Stimulated activated CD4-positive, alpha-beta T cell treated with anti-CD3 and anti-CD28 coated beads, Interleukin-15, amount 100 ng/mL, for 24 hours (primary cell): ENCODE measurements around the gene MCM3AP.

Source experiments
- DNase-seq: peaks from one replicate; pipeline ENCODE4 v3.0.0-alpha.2; 2020

Gene MCM3AP

DNA sequence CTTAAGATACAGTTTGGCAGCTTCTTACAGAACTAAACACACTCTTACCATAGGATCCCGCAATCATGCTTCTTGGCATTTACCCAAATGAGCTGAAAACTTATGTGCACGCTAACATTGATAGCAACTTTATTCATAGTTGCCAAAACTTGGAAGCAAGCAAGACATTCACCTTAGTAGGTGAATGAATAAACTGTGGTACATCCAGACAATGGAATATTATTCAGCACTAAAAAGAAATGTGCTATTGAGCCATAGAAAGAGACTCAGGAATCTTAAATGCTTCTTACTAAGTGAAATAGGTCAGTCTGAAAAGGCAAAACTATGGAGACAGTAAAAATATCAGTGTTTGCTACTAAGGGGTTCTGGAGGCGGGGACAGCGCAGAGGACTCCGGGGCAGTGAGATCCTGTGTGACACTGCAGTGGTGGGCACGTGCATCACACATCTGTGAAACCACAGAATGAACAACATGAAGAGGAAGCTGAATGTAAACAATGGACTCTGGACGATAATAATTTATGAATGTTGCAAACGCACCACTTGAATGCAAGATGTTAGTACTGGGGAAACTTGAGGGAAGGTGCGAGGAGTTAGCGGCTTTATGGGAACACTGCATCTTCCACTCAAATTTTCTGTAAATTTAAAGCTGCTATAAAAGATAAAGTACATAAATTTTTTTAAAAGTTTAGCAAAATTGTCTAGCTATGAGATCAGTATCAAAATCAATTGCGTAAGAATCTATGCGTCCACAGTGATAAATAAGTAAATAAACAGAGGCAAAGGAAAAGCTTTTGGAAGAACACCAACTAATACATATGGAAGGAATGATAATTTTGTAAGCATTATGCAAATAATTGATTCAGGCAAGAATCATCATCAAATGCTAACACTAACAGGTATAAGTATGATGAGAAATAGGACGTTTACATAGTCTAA is 85.7 kb downstream of the MCM3AP start:
- DNase-seq = no peak

GRCh38 chr21:46196733-46197132 is 88.7 kb downstream of the MCM3AP start:
- DNase-seq = no peak

DNA sequence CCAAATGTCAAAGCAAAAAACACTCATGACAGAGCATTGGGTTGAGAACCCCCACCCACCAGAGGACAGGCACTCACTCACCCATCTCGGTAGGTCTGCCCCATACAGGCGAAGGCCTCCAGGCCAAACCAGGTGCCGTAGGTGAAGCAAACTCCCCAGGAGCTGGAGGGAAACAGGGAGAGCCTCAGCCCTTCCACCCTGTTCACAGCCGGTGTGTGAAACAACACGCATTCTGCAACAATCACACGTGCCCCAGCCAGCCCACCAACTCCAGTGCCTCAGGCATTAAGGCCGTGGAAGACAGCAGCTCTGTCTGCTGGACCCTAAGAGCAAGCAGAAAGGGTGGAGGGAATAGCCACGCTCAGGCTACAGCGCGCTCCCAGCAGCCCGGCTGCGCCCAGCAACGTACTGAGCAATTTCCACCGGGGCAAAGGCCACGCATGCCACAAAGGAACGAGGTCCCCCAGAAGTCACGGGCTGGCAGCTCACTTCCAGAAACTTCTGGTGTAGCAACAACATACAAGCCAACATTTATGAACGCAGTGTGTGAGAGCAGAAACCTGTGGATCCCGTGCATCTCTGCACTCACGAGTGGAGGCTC is 89.7 kb downstream of the MCM3AP start:
- DNase-seq = no peak

- DNase-seq = no peak
These were observed 90.8 kb downstream of the MCM3AP start for GRCh38 chr21:46194374-46195334.

GRCh38 chr21:46193829-46194373 is 91.5 kb downstream of the MCM3AP start:
- DNase-seq = no peak

DNA sequence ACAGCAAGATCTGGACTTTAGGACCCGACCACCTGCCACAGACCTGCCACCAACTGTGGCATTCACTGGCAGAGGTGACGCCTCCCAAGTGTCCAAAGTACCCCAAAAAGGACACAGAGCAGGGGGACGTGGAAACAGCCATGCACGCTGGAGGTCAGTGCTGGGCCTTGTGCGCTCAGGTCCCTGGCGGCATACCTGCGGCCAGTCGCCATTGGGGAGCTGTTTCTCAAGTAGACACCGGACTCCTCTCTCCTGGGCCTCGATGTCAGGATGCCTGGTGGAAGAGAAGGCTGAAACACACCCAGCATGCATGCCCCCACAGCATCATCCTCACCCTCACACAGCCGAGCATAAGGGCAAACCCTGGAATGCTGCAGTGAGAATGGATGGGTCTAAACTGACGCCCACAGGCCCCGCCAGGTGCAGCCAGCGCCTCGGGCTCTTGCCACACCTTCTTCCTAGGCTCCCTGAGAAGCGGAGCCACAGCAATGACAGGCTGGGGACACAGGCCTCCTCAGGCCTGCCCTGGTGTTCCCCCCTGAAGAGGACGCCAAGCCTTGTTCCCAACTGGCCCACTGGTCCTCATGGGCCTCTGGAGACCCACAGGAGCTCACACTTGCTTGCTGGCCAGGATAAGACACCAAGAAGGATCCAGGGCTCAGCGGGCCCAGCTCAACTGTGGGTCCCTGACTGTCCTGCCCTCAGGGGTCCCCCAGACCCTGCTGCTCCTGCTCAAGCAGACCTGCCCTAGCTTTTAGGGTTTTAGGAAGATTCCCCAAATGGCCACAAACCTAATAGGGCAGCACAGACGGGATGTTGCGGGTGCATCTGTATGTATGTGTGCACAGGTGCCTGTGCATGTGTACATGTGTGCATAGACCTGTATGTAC is 93.5 kb downstream of the MCM3AP start:
- no peak for DNase-seq

GRCh38 chr21:46191257-46191685 is 94.1 kb downstream of the MCM3AP start:
- DNase-seq = no peak

DNA sequence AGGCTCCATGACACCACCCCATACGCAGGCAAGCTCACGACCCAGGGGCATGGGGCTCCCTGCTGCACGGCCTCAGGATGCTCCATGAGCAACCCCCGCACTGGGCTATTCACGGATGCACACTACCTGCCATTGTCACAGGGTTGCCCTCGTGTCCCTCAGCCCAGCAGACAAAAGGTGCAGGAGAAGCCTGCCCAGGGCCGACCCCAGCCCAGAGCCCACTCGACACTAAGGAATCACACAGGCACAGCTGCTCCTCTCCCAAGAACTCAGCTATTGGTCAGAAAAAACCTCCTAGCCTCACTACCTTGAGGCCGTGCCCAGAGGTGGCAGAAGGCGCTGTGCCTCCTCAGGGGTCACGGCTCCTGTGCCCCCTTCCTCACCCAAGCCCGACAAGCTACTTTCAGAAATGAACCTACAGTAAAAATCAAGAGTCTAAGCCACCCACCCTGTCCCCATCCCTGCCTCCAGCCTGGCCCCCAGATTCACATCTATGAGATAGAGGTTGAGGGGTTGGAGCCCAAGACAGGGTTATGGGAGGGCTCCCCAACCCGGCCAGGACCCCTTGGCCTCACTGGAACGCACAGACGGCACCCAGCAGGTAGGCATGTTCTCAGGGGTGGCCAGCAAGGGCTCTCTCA is 94.8 kb downstream of the MCM3AP start:
- no peak for DNase-seq

GRCh38 chr21:46189959-46190490 is 95.4 kb downstream of the MCM3AP start:
- DNase-seq = no peak

DNA sequence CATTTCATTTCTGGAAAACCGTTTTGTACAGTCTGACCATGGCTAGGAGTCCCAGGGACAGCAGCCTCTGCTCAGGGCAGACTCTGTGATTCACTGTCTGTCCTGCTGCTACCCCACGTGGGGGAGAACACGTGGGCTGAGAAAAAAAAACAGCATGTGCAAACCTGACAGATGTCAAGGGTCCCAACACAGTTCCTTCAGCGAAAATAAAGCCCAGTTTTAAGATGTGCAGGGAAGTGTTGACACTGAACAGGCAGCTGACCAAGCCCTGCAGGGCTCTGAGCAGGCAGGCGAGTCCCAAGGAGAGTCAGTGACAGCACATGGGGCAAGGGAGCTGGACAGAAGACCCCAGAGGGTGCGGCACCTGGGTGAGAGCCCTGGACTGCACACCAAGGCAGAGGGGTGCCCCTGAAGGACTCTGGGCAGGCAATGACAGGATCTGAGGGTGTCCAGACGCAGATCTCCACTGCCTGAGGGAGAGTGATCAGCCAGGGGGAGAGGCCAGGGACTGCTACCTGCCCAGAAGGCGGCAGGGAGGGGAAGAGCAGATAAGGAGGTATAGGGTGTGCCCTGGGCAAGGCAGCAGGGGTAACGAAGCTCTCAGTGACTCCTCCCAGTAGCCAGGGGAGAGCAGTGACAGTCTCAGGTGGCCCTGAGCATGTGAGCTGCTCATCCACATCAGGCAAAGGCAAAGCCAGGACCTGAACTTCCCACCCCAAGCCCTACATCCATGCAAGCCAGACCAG is 96.0 kb downstream of the MCM3AP start:
- DNase-seq = no peak

DNA sequence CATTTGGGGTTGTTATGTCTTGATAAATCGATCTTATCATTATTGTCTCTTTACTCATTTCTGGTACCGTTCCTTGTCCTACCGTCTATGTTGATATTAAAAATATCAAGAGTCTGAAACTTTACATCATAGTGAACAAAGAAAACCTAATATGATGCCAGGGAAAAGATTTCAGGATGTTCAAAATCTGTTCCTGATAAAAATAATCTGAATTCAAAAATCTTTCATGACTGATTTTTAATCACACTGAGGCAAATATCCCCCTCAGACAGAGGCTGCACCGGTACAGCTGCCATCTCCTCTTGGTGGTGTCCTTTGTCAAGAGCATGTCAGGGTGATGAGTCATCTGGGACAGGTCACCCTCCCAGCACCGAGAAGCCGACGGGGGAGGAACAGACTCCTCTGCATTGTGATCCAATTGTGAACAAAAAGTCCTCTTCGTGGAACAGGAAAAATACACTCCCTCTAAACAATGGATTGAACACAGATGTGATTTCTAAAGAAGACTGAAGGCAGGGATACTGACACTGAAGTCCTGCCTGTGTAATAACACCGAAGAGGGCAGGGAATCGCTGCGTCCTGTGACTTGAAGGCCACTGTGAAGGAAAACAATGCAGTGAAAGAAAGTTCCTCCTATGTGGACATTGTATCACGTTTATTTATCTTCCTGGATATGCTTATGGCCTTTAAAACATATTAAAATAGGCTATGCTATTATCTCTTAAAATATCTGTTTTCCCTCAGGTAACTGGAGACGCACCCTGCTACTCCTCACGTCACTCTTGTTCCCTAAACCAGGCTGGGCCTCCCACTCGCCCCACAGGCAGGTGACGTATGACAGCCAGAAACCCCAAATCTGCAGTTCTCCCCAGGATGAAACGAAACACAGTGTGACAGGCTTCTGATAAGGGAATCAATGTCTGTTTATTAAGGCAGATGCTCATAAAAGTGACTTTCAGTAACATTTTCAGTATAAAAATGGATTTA is 96.9 kb downstream of the MCM3AP start:
- no peak for DNase-seq

GRCh38 chr21:46187814-46188213 is 97.6 kb downstream of the MCM3AP start:
- DNase-seq = no peak

GRCh38 chr21:46187261-46187660 is 98.2 kb downstream of the MCM3AP start:
- DNase-seq = no peak

GRCh38 chr21:46185716-46186115 is 99.7 kb downstream of the MCM3AP start:
- DNase-seq = no peak
